Mesendoderm (in vitro differentiated cells): ENCODE measurements around the gene IGDCC3.

Experiments
- DNase-seq: peaks from one replicate; pipeline ENCODE4 v3.0.0; 2013
- H2AK5ac ChIP-seq: 2 replicates; pipeline ENCODE4 v1.6.1; 2013; ENCODE audit warnings: low read length, inconsistent platforms
- H2BK120ac ChIP-seq: 2 replicates; pipeline ENCODE4 v1.6.1; 2013; ENCODE audit warnings: low read depth, mild to moderate bottlenecking, low read length, moderate library complexity, mixed read lengths
- H2BK15ac ChIP-seq: replicated peaks from 2 replicates; pipeline ENCODE4 v1.6.1; 2013; ENCODE audit warnings: low read depth, mild to moderate bottlenecking, moderate library complexity
- H2BK5ac ChIP-seq: 2 replicates; pipeline ENCODE4 v1.6.1; 2013; ENCODE audit warnings: low read length, inconsistent platforms
- H3K18ac ChIP-seq: 2 replicates; pipeline ENCODE4 v1.6.1; 2013; ENCODE audit warnings: mild to moderate bottlenecking, low read length, mixed read lengths
- H3K23ac ChIP-seq: one replicate; pipeline ENCODE4 v1.6.1; 2013; ENCODE audit warnings: low read length
- H3K27ac ChIP-seq: 2 replicates; pipeline ENCODE4 v1.5.1; 2013; ENCODE audit warnings: low read depth, mild to moderate bottlenecking, inconsistent platforms, low read length, moderate library complexity
- H3K27me3 ChIP-seq: 2 replicates; pipeline ENCODE4 v1.6.1; 2013; ENCODE audit warnings: low read length, control low read depth, mild to moderate bottlenecking, inconsistent platforms; ENCODE audit not compliant: insufficient read depth, poor library complexity
- H3K36me3 ChIP-seq: 2 replicates; pipeline ENCODE4 v1.6.1; 2013; ENCODE audit warnings: low read length, inconsistent platforms; ENCODE audit not compliant: control insufficient read depth, insufficient read depth
- H3K4ac ChIP-seq: one replicate; pipeline ENCODE4 v1.6.1; 2013; ENCODE audit warnings: low read depth, mild to moderate bottlenecking, low read length, moderate library complexity
- H3K4me1 ChIP-seq: 2 replicates; pipeline ENCODE4 v1.6.1; 2013; ENCODE audit warnings: low read depth, low read length, inconsistent platforms; ENCODE audit not compliant: control insufficient read depth
- H3K4me2 ChIP-seq: 2 replicates; pipeline ENCODE4 v1.6.1; 2013; ENCODE audit warnings: low read length
- H3K4me3 ChIP-seq: 2 replicates; pipeline ENCODE4 v1.5.1; 2013; ENCODE audit warnings: mild to moderate bottlenecking, low read length
- H3K56ac ChIP-seq: one replicate; pipeline ENCODE4 v1.6.1; 2013; ENCODE audit warnings: low read length
- H3K79me1 ChIP-seq: 2 replicates; pipeline ENCODE4 v1.6.1; 2013; ENCODE audit warnings: low read length, inconsistent platforms
- H3K79me2 ChIP-seq: 2 replicates; pipeline ENCODE4 v1.6.1; 2013; ENCODE audit warnings: mild to moderate bottlenecking, low read length; ENCODE audit not compliant: control insufficient read depth, insufficient read depth
- H3K9ac ChIP-seq: 2 replicates; pipeline ENCODE4 v1.6.1; 2013; ENCODE audit warnings: low read length, inconsistent platforms
- H4K5ac ChIP-seq: one replicate; pipeline ENCODE4 v1.6.1; 2013; ENCODE audit warnings: low read length
- H4K8ac ChIP-seq: one replicate; pipeline ENCODE4 v1.6.1; 2013; ENCODE audit warnings: low read depth, mild to moderate bottlenecking, control low read depth, low read length, moderate library complexity
- WGBS: extraction: QIAGEN DNeasy Blood & Tissue Kit; methylation state at CpG from one replicate; pipeline ENCODE4 v1.1.7; 2013; ENCODE audit warnings: low lambda C conversion rate, missing lambda C conversion rate; ENCODE audit not compliant: insufficient coverage; ENCODE audit errors: extremely low coverage; 5-methylcytosine and 5-hydroxymethylcytosine counted together

Gene IGDCC3

DNA sequence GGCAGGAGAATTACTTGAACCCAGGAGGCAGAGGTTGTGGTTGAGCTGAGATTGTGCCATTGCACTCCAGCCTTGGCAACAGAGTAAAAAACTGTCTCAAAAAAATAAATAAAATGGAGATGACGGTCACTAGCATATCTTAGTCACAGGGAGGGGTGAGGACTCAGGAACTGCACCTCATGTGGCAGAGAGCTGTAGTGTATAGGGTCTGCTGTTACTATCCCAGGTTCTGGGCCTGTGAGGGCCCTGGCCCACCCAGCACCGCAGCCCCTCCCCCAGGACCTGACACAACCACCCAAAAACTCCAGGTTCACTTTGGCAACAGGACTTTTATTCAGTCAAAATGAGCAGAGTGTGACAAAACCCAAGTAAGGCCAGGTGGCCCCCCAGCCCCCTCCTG is 51.0 kb downstream of the IGDCC3 start:
- Histone ChIP-seq H3K79me2 (no peaks in the 10 kb centered on the region), H3K4me2 (no peak overlapping the region), H2BK15ac (no peak overlapping the region), H3K4ac (no peak overlapping the region), H3K9ac (no peak overlapping the region), H2BK120ac (no peak overlapping the region), H3K36me3 (peaks cover 4% of the 10 kb centered on the region), H3K27ac (no peak overlapping the region), H3K27me3 (no peaks in the 10 kb centered on the region), H2AK5ac (no peak overlapping the region), H2BK5ac (no peak overlapping the region), H4K5ac (no peak overlapping the region), H3K4me3 (no peak overlapping the region), H3K18ac (no peak overlapping the region), H3K79me1 (no peaks in the 10 kb centered on the region), H4K8ac (no peak overlapping the region), H3K4me1 (no peaks in the 10 kb centered on the region), H3K56ac (no peak overlapping the region), H3K23ac (no peak overlapping the region)
- no peak for DNase-seq
- WGBS: no CpG with 5 or more reads among the region's 2 CpGs

DNA sequence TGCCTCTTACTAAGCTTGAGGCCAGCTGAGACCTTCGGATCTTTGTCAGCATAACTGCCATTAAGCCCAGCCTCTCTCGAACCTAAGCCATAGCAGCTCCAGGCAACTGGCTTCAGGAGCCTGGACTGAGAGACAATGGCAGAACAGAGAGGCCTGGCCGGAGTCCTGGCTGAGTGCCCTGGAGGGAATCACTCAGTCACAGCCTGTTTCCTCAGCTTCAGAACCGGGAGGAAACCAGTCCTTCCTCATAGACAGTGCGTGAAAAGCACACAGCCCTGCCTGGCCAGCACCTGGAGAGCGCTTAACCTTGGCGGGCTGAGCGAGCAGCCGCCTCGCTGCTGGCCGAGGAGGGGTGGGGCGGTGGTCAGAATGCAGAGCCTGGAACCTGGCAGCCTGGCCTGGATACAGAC is 51.7 kb downstream of the IGDCC3 start:
- no peaks in the 10 kb centered on the region for H3K27me3 ChIP-seq
- H3K9ac ChIP-seq: no peak overlapping the region
- peak; percentile 78 for DNase-seq
- H4K5ac ChIP-seq: no peak overlapping the region
- H3K56ac ChIP-seq: no peak overlapping the region
- no peak overlapping the region for H3K4ac ChIP-seq
- no peak overlapping the region for H4K8ac ChIP-seq
- H3K79me2 ChIP-seq: no peaks in the 10 kb centered on the region
- WGBS: no CpG with 5 or more reads among the region's 12 CpGs
- no peak overlapping the region for H3K27ac ChIP-seq
- H2AK5ac ChIP-seq: no peak overlapping the region
- H3K18ac ChIP-seq: no peak overlapping the region
- peaks cover 4% of the 10 kb centered on the region for H3K36me3 ChIP-seq
- no peak overlapping the region for H2BK15ac ChIP-seq
- no peaks in the 10 kb centered on the region for H3K4me1 ChIP-seq
- no peak overlapping the region for H3K23ac ChIP-seq
- H3K4me3 ChIP-seq: no peak overlapping the region
- H2BK120ac ChIP-seq: no peak overlapping the region
- no peak overlapping the region for H2BK5ac ChIP-seq
- no peaks in the 10 kb centered on the region for H3K79me1 ChIP-seq
- no peak overlapping the region for H3K4me2 ChIP-seq

DNA sequence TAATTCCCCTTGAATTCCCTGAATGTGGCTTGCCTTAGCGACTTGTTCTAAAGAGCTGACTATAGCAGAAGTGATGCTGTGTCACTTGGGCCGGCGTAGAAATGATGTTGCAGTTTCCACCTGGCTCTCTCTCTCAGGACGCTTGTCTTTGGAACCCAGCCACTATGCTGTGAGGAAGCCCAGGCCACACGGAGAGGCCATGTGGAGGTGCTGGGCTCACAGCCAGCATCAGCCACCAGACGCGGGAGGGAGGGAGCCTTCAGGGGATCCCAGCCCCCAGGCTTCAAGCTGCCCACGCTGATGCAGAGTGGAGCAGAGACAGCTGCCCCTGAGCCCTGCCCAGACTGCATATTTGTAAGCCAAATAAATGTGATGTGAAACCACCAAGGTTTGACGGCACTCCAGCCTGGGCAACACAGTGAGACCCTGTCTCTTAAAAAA is 54.7 kb downstream of the IGDCC3 start:
- Histone ChIP-seq H3K4ac (no peak overlapping the region), H2BK120ac (no peak overlapping the region), H3K4me3 (no peak overlapping the region), H3K36me3 (no peaks in the 10 kb centered on the region), H2BK15ac (no peak overlapping the region), H4K5ac (no peak overlapping the region), H2BK5ac (no peak overlapping the region), H2AK5ac (no peak overlapping the region), H3K4me1 (no peaks in the 10 kb centered on the region), H3K27me3 (no peaks in the 10 kb centered on the region), H3K27ac (no peak overlapping the region), H3K79me1 (no peaks in the 10 kb centered on the region), H4K8ac (no peak overlapping the region), H3K79me2 (no peaks in the 10 kb centered on the region), H3K9ac (no peak overlapping the region), H3K18ac (no peak overlapping the region), H3K4me2 (no peak overlapping the region), H3K56ac (no peak overlapping the region), H3K23ac (no peak overlapping the region)
- WGBS: no CpG with 5 or more reads among the region's 9 CpGs
- DNase-seq: no peak

DNA sequence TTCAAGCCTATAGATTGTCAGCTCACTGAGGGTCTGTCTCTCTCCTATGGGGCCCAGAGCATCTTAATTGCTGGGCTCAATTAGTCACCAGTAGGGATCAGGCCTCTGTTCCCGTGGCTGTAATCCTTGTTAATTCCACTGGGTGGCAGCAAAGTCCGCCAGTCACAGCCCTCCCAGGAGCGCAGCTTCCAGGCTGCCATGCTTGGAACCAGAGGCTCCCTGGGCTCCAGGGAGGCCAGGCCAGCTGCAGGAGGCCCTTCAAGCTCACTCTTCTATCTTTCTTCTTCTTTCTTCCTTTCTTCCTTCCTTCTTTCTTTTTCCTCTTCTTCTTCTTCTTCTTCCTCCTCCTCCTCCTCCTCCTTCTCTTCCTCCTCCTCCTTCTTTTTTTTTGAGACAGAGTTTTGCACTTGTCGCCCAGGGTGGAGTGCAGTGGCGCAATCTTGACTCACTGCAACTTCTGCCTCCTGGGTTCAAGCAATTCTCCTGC is 58.9 kb downstream of the IGDCC3 start:
- H3K56ac ChIP-seq: no peak overlapping the region
- H4K8ac ChIP-seq: no peak overlapping the region
- H3K79me1 ChIP-seq: no peaks in the 10 kb centered on the region
- no peak overlapping the region for H3K23ac ChIP-seq
- H4K5ac ChIP-seq: no peak overlapping the region
- no peaks in the 10 kb centered on the region for H3K4me1 ChIP-seq
- H2BK120ac ChIP-seq: no peak overlapping the region
- H2BK15ac ChIP-seq: no peak overlapping the region
- H3K18ac ChIP-seq: no peak overlapping the region
- H3K4ac ChIP-seq: no peak overlapping the region
- H3K36me3 ChIP-seq: no peaks in the 10 kb centered on the region
- H3K27me3 ChIP-seq: no peaks in the 10 kb centered on the region
- no peaks in the 10 kb centered on the region for H3K79me2 ChIP-seq
- H3K9ac ChIP-seq: no peak overlapping the region
- H2AK5ac ChIP-seq: no peak overlapping the region
- H3K4me2 ChIP-seq: no peak overlapping the region
- H3K4me3 ChIP-seq: no peak overlapping the region
- peak; percentile 88 for DNase-seq
- H3K27ac ChIP-seq: no peak overlapping the region
- WGBS: no CpG with 5 or more reads among the region's 5 CpGs
- H2BK5ac ChIP-seq: no peak overlapping the region

DNA sequence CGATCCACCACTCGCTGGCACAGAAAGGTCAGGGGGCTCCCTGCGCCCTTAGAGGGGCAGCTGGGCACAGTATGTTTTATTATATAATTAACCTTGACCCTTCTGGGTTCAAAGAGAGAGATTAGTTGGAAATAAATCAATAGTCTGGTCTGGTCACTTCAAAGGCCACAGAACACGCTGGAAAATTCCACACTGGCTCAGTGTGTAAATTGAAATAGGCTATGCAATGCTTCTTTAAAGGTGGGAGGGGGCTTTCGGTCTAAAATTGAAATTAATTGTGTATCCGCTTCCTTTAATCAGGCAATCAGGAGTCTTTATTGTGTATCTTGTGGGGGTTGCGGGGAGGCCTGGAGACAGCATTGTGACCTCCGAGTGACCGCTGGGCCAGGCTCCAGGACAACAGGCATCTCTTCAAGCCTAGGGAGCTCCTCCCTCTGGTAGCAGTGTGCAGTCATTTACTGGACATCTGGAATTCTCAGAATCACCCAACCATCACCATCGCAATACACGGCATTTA is 65.3 kb downstream of the IGDCC3 start:
- H3K27ac ChIP-seq: no peak overlapping the region

DNA sequence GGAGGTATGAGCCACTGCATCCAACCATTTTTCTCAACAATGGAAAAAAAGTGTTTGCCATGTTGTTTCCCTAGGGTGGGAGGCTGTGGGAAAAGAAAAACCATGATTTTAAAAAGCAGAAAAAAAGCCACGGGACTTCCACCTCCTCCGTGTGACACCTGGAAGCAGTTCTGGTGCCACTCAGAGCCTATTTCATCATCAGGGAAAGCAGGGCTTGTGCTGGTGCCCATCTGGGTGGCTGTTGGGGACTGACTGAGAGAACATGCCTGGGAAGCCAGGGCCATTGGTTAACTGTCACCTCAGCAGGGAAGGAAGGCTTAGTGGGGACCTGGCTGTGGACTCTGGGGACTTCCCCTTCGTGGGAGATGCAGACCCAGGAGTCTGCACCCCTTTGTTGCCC is 66.0 kb downstream of the IGDCC3 start:
- Histone ChIP-seq H3K36me3 (no peaks in the 10 kb centered on the region), H3K27ac (no peak overlapping the region), H4K8ac (no peak overlapping the region), H3K4me2 (no peak overlapping the region), H2BK5ac (no peak overlapping the region), H3K4me3 (no peak overlapping the region), H2BK120ac (no peak overlapping the region), H3K79me1 (no peaks in the 10 kb centered on the region), H3K23ac (no peak overlapping the region), H2BK15ac (no peak overlapping the region), H3K56ac (no peak overlapping the region), H3K79me2 (no peaks in the 10 kb centered on the region), H3K18ac (no peak overlapping the region), H4K5ac (no peak overlapping the region), H3K4ac (no peak overlapping the region), H3K27me3 (no peaks in the 10 kb centered on the region), H3K4me1 (no peaks in the 10 kb centered on the region), H2AK5ac (no peak overlapping the region), H3K9ac (no peak overlapping the region)
- DNase-seq: no peak
- WGBS: no CpG with 5 or more reads among the region's 3 CpGs

More for the DNA sequence above, 65.3 kb downstream of the IGDCC3 start:
- H3K4me2 ChIP-seq: no peak overlapping the region
- no CpG with 5 or more reads among the region's 11 CpGs for WGBS
- no peak overlapping the region for H3K4ac ChIP-seq
- H3K79me1 ChIP-seq: no peaks in the 10 kb centered on the region
- H3K36me3 ChIP-seq: no peaks in the 10 kb centered on the region
- H3K4me1 ChIP-seq: no peaks in the 10 kb centered on the region
- H2BK5ac ChIP-seq: no peak overlapping the region
- no peak overlapping the region for H2AK5ac ChIP-seq
- no peak for DNase-seq
- no peak overlapping the region for H3K23ac ChIP-seq
- H3K4me3 ChIP-seq: no peak overlapping the region
- no peak overlapping the region for H2BK120ac ChIP-seq
- H4K8ac ChIP-seq: no peak overlapping the region
- no peak overlapping the region for H3K56ac ChIP-seq
- H4K5ac ChIP-seq: no peak overlapping the region
- no peak overlapping the region for H3K9ac ChIP-seq
- H3K18ac ChIP-seq: no peak overlapping the region
- no peak overlapping the region for H2BK15ac ChIP-seq
- no peaks in the 10 kb centered on the region for H3K27me3 ChIP-seq
- no peaks in the 10 kb centered on the region for H3K79me2 ChIP-seq
